ENCODE measurements around the gene ZBED4.

ZBED4 gene

GRCh38 chr22:49879871-49880270, 26.2 kb downstream of the ZBED4 start:
- no peak for DNase-seq (ENCODE audit: low read depth)

- no peak for DNase-seq (ENCODE audit: low read depth)
Observed at GRCh38 chr22:49880281-49880680, 26.6 kb downstream of the ZBED4 start.

DNA sequence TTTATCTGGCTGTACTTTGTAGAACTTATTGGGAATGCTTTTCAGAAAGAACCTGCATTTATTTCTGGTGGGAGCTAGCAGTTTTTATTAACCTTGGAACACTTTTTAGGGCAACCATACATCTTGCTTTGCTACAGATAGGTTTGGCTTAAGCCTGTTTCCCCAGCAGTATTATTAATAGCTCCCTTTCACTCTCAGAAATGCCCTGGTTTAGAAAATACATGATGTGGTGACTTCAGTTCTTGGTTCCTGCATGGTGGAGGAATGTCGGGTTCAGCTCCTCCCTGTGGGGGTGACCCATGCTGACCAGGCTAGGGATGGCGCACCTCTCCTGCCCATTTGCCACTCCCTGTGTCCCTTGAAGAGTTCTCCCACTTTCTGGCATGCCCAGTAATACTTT, 28.2 kb downstream of the ZBED4 start:
- no peak for DNase-seq (ENCODE audit: low read depth)

- no peak for DNase-seq (ENCODE audit: low read depth)
Observed at GRCh38 chr22:49882519-49883293, 29.1 kb downstream of the ZBED4 start.

- no peak for DNase-seq (ENCODE audit: low read depth)
Observed at GRCh38 chr22:49883294-49883640, 29.6 kb downstream of the ZBED4 start.

GRCh38 chr22:49884075-49884474, 30.4 kb downstream of the ZBED4 start:
- no peak for DNase-seq (ENCODE audit: low read depth)

GRCh38 chr22:49884503-49885260, 31.0 kb downstream of the ZBED4 start:
- no peak for DNase-seq (ENCODE audit: low read depth)

DNA sequence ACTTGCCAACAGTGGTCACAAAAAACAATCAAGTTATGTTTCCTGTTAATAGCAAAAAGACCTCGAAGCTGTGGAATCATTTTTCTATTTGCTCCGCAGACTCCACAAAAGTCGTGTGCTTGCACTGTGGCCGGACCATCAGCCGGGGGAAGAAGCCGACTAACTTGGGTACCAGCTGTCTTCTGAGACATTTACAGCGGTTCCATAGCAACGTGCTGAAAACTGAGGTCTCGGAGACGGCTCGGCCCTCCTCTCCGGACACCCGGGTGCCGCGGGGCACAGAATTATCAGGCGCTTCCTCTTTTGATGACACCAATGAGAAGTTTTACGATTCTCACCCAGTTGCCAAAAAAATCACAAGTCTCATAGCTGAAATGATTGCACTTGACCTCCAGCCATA, 31.6 kb downstream of the ZBED4 start:
- DNase-seq (ENCODE audit: low read depth), result no peak

DNA sequence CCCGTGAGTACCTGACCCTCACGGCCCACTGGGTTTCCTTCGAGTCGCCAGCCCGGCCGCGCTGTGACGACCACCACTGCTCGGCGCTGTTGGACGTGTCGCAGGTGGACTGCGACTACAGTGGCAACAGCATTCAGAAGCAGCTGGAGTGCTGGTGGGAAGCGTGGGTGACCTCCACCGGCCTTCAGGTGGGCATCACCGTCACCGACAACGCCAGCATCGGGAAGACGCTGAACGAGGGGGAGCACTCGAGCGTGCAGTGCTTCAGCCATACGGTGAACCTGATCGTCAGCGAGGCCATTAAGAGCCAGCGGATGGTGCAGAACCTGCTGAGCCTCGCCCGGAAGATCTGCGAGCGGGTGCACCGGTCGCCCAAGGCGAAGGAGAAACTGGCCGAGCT, 32.2 kb downstream of the ZBED4 start:
- DNase-seq (ENCODE audit: low read depth), result no peak

DNA sequence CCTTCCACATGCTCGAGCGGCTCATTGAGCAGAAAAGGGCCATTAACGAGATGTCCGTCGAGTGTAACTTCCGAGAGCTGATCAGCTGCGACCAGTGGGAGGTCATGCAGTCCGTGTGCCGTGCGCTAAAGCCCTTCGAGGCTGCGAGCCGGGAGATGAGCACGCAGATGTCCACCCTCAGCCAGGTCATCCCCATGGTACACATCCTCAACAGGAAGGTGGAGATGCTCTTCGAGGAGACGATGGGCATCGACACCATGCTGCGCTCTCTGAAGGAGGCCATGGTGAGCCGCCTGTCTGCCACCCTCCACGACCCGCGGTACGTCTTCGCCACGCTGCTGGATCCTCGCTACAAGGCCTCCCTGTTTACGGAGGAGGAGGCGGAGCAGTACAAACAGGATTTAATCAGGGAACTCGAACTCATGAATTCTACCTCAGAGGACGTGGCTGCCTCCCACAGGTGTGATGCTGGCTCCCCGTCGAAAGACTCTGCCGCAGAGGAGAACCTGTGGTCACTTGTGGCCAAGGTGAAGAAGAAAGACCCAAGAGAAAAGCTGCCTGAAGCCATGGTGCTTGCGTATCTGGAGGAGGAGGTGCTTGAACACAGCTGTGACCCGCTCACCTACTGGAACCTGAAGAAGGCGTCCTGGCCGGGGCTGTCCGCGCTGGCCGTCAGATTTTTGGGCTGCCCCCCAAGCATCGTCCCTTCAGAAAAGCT, 32.9 kb downstream of the ZBED4 start:
- no peak for DNase-seq (ENCODE audit: low read depth)

DNA sequence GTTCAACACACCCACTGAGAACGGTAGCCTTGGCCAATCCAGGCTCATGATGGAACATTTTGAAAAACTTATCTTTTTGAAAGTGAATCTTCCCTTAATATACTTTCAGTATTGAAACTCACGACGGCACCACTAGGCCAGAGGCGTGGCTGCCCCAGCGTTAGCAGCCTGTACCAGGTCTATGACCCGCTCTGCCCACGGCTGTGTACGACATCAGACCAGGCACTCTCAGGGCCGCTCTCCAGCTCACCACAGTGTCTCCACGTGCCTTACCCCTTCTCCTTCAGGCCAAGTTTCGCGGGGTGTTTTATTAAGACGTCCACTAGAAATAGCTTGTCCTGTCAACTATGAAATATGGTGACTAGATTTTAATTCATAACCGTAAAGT, 33.4 kb downstream of the ZBED4 start:
- no peak for DNase-seq (ENCODE audit: low read depth)

- no peak for DNase-seq (ENCODE audit: low read depth)
Observed at GRCh38 chr22:49887702-49888101, 34.1 kb downstream of the ZBED4 start.

DNA sequence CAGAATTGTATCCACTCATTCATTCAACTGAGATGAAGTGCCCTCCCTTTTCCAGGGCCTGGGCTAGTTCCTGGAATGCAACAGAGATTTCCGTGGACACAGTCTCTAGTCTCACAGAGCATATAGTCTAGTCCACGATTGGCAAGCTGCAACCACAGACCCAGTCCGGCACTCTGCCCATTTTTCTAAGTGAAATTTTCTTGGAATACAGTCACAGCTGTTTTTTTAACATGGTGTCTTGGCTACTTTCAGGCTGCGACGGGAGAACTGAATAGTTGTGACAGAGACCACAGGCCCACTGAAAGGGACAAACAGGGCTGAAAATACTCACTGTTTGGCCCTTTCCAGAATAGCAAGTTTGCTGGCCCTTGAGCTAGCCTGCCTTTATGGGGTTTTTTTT, 35.4 kb downstream of the ZBED4 start:
- DNase-seq (ENCODE audit: low read depth), result no peak

- no peak for DNase-seq (ENCODE audit: low read depth)
Observed at GRCh38 chr22:49892226-49892899, 38.7 kb downstream of the ZBED4 start.

GRCh38 chr22:49893025-49893424, 39.4 kb downstream of the ZBED4 start:
- no peak for DNase-seq (ENCODE audit: low read depth)

DNA sequence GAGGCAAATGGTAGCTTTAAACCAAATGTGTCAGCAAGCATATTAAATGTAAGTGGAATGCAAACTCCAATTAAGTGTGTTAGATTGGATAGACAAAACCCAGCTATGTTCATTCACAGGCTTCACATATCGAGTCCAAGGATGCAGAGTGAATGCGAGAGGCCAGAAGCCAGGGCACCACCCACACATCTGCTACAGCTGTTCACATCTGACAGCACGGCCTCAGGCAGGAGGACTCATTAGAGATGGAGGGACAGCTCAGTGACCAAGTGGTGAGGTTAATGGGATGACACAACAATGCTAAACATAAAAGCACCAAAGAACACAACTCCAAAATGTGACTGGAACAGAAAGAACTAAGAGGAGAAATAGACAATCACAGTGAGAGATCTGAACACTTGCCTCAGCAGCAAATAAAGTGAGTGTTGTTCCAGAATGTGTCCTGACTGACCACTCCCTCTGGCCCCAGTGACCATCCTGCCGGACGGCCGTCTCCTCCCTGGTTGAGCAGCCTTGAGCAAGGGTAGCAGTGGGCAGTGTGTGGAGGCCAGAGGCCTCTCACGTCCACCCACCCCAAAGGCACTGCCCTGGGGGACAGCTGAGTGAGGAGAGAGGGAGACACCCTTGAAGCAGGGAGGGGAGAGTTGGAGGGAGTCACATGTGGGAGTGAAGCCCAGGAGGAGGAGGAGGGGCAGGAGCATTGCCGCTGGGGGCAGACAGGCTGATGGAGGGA, 40.8 kb downstream of the ZBED4 start:
- no peak for DNase-seq (ENCODE audit: low read depth)

GRCh38 chr22:49896201-49896600, 42.6 kb downstream of the ZBED4 start:
- DNase-seq (ENCODE audit: low read depth), result no peak

GRCh38 chr22:49897015-49897684, 43.5 kb downstream of the ZBED4 start:
- no peak for DNase-seq (ENCODE audit: low read depth)

- DNase-seq (ENCODE audit: low read depth), result no peak
Observed at GRCh38 chr22:49899530-49899929, 45.9 kb downstream of the ZBED4 start.

- DNase-seq (ENCODE audit: low read depth), result no peak
Observed at GRCh38 chr22:49900441-49901230, 47.0 kb downstream of the ZBED4 start.
